ENCODE results near the gene RAP1GAP2.

GRCh38 chr17:2963332-2964027 is 167.2 kb downstream of the RAP1GAP2 start:
- no peak for TF ChIP-seq CTCF (IDR thresholded peaks at IDR 0.05)
- TF ChIP-seq EZH2phosphoT487 (IDR thresholded peaks at IDR 0.05; ENCODE audit: borderline replicate concordance, low read depth), result no peak
- no peak for TF ChIP-seq TAF1 (IDR thresholded peaks at IDR 0.05; ENCODE audit: borderline replicate concordance, low read depth, low read length)
- TF ChIP-seq GATA2 (CRISPR knock-in tag; IDR thresholded peaks at IDR 0.05), result no peak
- no peak for TF ChIP-seq POLR2AphosphoS5 (IDR thresholded peaks at IDR 0.05; ENCODE audit: low read depth, low read length)
- TF ChIP-seq RFX5 (IDR thresholded peaks at IDR 0.05; ENCODE audit: low read length), result no peak
- no peak for TF ChIP-seq IRF3 (IDR thresholded peaks at IDR 0.05; ENCODE audit: low read depth, low read length)
- TF ChIP-seq MXI1 (IDR thresholded peaks at IDR 0.05; ENCODE audit: low read depth, low read length), result no peak
- TF ChIP-seq YY1 (IDR thresholded peaks at IDR 0.05; ENCODE audit: low read depth), result no peak
- TF ChIP-seq RCOR1 (IDR thresholded peaks at IDR 0.05; ENCODE audit: low read length), result no peak
- no peak for TF ChIP-seq JUND (IDR thresholded peaks at IDR 0.05)
- TF ChIP-seq REST (IDR thresholded peaks at IDR 0.05; ENCODE audit: low read depth, low read length), result no peak
- no peak for TF ChIP-seq NRF1 (IDR thresholded peaks at IDR 0.05; ENCODE audit: low read depth, low read length)

Measured in SK-N-SH (cell line).